Tibial nerve (tissue), 4 donors: ENCODE measurements around the gene PLXDC1. TPM values are rescaled to one million over a fixed set of nuclear protein-coding genes. Genes with fewer than 3 reads are reported as not detected.

Experiments
- DNase-seq, 2 donors: peaks; one replicate each; pipeline ENCODE4 v3.0.0-alpha.2; 2019; ENCODE audit warnings: low spot score in 2 of 2
- H3K27ac ChIP-seq, 4 donors: fragments of 200-600 bp; sonication (generic) in 3 of 4; one replicate each; pipeline ENCODE4 v1.5.1; 2017 to 2019; ENCODE audit warnings: mild to moderate bottlenecking in 1 of 4
- H3K27me3 ChIP-seq, 2 donors: fragments of 200-600 bp; sonication (generic) in 1 of 2; one replicate each; pipeline versions ENCODE4 v1.5.1 to v1.6.0; 2017 to 2019
- H3K36me3 ChIP-seq, 3 donors: fragments of 200-600 bp; sonication (generic); one replicate each; pipeline ENCODE4 v1.5.1; 2018 to 2019
- H3K4me1 ChIP-seq, 4 donors: fragments of 200-600 bp; sonication (generic) in 3 of 4; one replicate each; pipeline ENCODE4 v1.5.1; 2017 to 2019
- H3K4me3 ChIP-seq, 4 donors: fragments of 200-600 bp; sonication (generic) in 3 of 4; one replicate each; pipeline ENCODE4 v1.5.1; 2017 to 2019; ENCODE audit warnings: mild to moderate bottlenecking in 1 of 4, moderate library complexity in 1 of 4
- H3K9me3 ChIP-seq, 4 donors: fragments of 200-600 bp; sonication (generic) in 3 of 4; one replicate each; pipeline ENCODE4 v1.5.1; 2017 to 2019
- EP300 ChIP-seq, 2 donors: sonication (generic); formaldehyde crosslinking; IDR thresholded peaks; one replicate each; pipeline ENCODE4 v1.6.1; 2017; ENCODE audit warnings: antibody characterized with exemption in 2 of 2, mild to moderate bottlenecking in 1 of 2
- POLR2A ChIP-seq, 2 donors: fragments of 450-650 bp; IDR thresholded peaks; one replicate each; pipeline ENCODE4 v1.6.1; 2017; ENCODE audit warnings: antibody characterized with exemption in 2 of 2, mild to moderate bottlenecking in 2 of 2, moderate library complexity in 2 of 2
- WGBS, 2 donors: methylation state at CpG; one replicate each; pipeline ENCODE4 v1.1.5; 2018; 5-methylcytosine and 5-hydroxymethylcytosine counted together
- total RNA-seq, 4 donors: library from RNA; depleted of rRNA; stranded (reverse); fragments of >200 nt; gene quantifications; one replicate each; pipeline ENCODE4 v1.1.0, GENCODE V29; 2016
- TF ChIP-seq, protein P1 (sequence below), 5 experiments: fragments of 200-600 bp in 3 of 5; fragments of 450-650 bp in 2 of 5; sonication (generic) in 3 of 5; IDR thresholded peaks; one replicate each; pipeline ENCODE4 v1.5.1; 2016 to 2019; ENCODE audit warnings: antibody characterized with exemption in 5 of 5, mild to moderate bottlenecking in 3 of 5, moderate library complexity in 2 of 5

PLXDC1 gene
- total RNA-seq, 4 donors from 2014 or later, result 34.1 to 95.1 (median 42.4) TPM

DNA sequence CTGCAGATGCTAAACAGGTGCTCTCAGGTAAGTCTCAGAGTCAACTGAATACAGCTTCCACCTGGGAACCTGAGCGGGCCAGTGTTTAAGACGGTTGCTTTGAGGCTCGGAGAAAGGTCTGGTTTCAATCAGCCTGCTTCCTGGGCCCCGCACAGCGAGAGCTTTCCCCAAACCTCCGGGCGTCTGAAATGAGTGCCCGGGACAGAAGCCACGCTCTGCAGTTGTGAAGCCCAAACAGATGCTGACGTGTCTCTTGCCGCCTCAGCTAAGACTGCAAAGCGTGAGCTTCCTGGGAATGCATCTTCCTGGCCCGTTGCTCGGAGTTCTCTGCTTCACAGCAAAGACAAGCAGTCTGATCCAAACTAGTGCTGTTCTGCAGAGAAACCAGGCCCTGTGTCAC, 36.7 kb downstream of the PLXDC1 start:
- H3K27me3 ChIP-seq, result no peaks in the 10 kb centered on the region
- WGBS, 2 donors, result 70 to 93% methylated on average over 14 of the region's 14 CpGs
- no peaks in the 10 kb centered on the region for H3K9me3 ChIP-seq
- peaks cover 0 to 4% (median 0%) of the 10 kb centered on the region in 4 donors for H3K4me1 ChIP-seq
- no peak for DNase-seq
- H3K27ac ChIP-seq, result no peak overlapping the region
- no peaks in the 10 kb centered on the region for H3K36me3 ChIP-seq
- no peak for TF ChIP-seq EP300 (IDR thresholded peaks at IDR 0.05)
- no peak for TF ChIP-seq POLR2A (IDR thresholded peaks at IDR 0.05)
- TF ChIP-seq, protein P1, sequence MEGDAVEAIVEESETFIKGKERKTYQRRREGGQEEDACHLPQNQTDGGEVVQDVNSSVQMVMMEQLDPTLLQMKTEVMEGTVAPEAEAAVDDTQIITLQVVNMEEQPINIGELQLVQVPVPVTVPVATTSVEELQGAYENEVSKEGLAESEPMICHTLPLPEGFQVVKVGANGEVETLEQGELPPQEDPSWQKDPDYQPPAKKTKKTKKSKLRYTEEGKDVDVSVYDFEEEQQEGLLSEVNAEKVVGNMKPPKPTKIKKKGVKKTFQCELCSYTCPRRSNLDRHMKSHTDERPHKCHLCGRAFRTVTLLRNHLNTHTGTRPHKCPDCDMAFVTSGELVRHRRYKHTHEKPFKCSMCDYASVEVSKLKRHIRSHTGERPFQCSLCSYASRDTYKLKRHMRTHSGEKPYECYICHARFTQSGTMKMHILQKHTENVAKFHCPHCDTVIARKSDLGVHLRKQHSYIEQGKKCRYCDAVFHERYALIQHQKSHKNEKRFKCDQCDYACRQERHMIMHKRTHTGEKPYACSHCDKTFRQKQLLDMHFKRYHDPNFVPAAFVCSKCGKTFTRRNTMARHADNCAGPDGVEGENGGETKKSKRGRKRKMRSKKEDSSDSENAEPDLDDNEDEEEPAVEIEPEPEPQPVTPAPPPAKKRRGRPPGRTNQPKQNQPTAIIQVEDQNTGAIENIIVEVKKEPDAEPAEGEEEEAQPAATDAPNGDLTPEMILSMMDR (IDR thresholded peaks at IDR 0.05), result no peak
- no peak overlapping the region for H3K4me3 ChIP-seq

DNA sequence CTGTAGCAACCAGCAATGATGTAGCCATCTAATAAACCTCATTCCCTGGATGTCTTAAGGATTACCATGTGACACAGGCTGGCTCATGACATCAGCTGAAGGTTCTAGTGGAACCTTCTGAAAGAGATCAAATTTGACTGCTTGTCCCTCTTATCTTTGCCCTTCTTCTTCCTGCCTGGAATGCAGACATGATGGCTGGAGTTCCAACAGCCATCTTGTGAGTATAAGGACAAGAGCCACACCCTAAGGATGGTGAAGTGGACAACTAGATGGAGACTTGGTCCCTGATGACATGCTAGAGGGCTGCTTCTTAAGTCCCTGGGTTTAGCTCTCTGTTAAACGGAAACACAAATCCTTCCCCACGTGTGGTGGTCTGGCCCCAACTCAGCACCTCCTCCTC, 37.6 kb downstream of the PLXDC1 start:
- no peak for DNase-seq
- WGBS, 2 donors, result 90% methylated on average over 2 of the region's 2 CpGs
- H3K36me3 ChIP-seq, result no peaks in the 10 kb centered on the region
- H3K4me1 ChIP-seq, result peaks cover 0 to 4% (median 0%) of the 10 kb centered on the region in 4 donors
- H3K4me3 ChIP-seq, result no peak overlapping the region
- no peaks in the 10 kb centered on the region for H3K27me3 ChIP-seq
- H3K27ac ChIP-seq, result no peak overlapping the region
- TF ChIP-seq, protein P1 (IDR thresholded peaks at IDR 0.05), result no peak
- no peak for TF ChIP-seq POLR2A (IDR thresholded peaks at IDR 0.05)
- TF ChIP-seq EP300 (IDR thresholded peaks at IDR 0.05), result no peak
- H3K9me3 ChIP-seq, result no peaks in the 10 kb centered on the region

DNA sequence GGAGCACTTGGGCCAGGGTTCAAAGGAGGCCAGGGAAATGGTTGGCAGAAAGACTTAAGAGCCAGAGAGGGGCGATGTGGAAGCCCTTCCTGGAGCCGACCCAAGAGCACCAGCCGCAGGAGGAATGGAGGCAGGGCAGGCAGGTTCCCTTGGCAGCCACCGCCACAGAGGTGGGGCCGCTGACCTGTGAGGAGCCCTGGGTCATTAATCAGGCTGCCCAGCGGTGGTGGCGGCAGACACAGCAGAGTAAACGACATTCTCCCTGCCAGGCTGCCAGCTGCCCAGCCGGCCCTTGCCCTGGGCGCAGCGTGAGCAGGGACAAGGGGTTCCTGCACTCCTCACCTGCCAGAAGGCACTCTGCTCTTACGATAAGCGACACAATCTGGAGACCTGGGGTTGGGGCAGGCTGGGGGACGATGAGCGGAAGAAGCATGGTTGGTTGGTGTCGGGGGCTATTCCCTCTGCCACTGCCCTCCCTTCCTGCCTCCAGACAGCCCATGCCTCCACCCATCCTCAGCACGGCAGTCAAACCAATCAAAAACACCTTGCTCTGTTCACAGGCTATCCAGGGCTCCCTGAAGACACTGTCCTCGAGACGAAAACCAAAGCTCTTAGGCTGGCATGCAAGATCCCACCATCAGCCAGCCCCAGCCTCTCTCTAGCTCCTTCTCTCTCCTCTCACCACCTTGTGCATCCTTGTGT, 40.9 kb downstream of the PLXDC1 start:
- Histone ChIP-seq H3K27ac (no peak overlapping the region), H3K4me3 (no peak overlapping the region), H3K9me3 (no peaks in the 10 kb centered on the region), H3K4me1 (peaks cover 0 to 4% (median 0%) of the 10 kb centered on the region in 4 donors), H3K36me3 (no peaks in the 10 kb centered on the region), H3K27me3 (no peaks in the 10 kb centered on the region)
- TF ChIP-seq, protein P1 (IDR thresholded peaks at IDR 0.05), result no peak
- TF ChIP-seq EP300 (IDR thresholded peaks at IDR 0.05), result no peak
- TF ChIP-seq POLR2A (IDR thresholded peaks at IDR 0.05), result no peak
- 60 to 61% methylated on average over 19 of the region's 19 CpGs for WGBS, 2 donors
- DNase-seq, result no peak

DNA sequence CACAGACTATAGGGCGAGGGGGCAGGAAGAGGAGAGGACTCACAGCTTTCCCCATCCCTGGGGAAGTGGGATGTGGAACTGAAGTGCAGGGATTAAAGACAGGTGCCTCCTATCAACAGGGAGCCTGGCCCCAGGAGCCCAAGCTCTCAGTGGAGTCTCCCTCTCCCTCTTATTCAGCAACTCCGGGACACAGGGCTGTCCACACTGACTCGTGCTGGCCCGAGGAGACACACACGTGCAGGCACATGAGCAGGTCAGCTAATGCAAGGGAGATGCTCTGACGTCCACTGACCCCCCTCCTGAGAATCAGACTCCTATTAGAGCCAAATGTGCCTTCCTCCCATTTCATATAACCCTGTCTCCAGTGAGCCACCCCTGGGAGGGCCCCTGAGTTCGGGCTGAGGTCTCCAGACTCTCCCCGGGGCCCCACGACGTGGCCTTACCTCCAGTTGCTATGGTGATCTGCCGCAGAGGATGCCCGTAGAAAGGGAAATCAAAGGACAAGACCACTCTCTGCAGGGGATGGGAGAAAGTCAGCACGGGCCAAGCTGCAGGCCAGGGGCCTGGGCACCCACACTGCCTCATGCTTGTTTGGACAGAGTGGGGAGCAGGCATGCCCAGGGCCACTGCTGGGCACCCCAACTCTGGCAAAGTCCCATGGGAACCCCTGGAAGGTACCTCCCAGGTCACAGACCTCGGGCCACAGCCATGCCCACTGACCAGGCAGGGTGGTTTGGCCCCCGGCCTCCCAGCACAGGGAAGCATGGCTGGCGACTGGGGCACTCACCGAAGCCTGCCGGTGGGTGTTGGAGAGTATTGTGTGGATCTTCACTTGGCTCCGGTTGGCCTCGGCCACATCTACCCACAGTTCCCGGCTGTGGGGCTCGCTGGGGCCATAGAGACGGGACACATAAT, 42.7 kb downstream of the PLXDC1 start:
- DNase-seq, result no peak
- no peak overlapping the region for H3K4me3 ChIP-seq
- no peaks in the 10 kb centered on the region for H3K27me3 ChIP-seq
- TF ChIP-seq POLR2A (IDR thresholded peaks at IDR 0.05), result no peak
- no peak for TF ChIP-seq EP300 (IDR thresholded peaks at IDR 0.05)
- TF ChIP-seq, protein P1 (IDR thresholded peaks at IDR 0.05), result no peak
- H3K36me3 ChIP-seq, result no peaks in the 10 kb centered on the region
- no peak overlapping the region for H3K27ac ChIP-seq
- 71 to 72% methylated on average over 19 to 21 of the region's 23 CpGs for WGBS, 2 donors
- no peaks in the 10 kb centered on the region for H3K9me3 ChIP-seq
- H3K4me1 ChIP-seq, result no peaks in the 10 kb centered on the region

DNA sequence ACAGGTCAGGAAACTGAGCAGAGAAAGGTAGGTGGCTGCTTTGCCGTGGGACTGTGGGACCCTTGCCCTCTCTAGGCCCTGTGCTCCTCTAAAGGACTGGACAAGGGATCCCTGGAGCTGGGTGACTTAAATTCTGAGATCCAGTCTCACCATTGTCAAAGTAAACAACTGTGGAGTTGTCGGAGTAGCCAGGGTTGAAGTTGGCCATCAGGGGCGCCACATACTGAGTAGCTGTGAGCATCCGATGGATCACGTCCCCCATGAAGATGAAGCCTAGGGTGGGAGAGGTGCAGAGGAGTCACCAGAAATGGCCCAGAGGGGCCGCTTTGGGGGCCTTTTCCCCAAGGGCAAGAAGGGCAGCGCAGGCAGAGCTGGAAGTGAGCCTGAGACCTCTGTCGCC, 43.5 kb downstream of the PLXDC1 start:
- WGBS, 2 donors, result 80 to 85% methylated on average over 8 of the region's 8 CpGs
- Histone ChIP-seq H3K9me3 (no peaks in the 10 kb centered on the region), H3K4me3 (no peak overlapping the region), H3K27me3 (no peaks in the 10 kb centered on the region), H3K36me3 (no peaks in the 10 kb centered on the region), H3K27ac (no peak overlapping the region), H3K4me1 (no peaks in the 10 kb centered on the region)
- no peak for DNase-seq
- TF ChIP-seq, protein P1 (IDR thresholded peaks at IDR 0.05), result no peak
- no peak for TF ChIP-seq POLR2A (IDR thresholded peaks at IDR 0.05)
- TF ChIP-seq EP300 (IDR thresholded peaks at IDR 0.05), result no peak
